Breast epithelium (tissue), 3 donors: ENCODE data around the gene PLEKHM1.
"Not testable (repeated sequence)": the region's sequence is repeated elsewhere in the genome, so short reads cannot be mapped to it uniquely, and the experiment has no call there.

Experiments
- POLR2A ChIP-seq: fragments of 450-650 bp; IDR thresholded peaks from one replicate; pipeline ENCODE4 v1.6.1; 2016; ENCODE audit warnings: antibody characterized with exemption, mild to moderate bottlenecking, moderate library complexity
- TF ChIP-seq, protein P1 (sequence below), 3 donors: fragments of 450-650 bp; IDR thresholded peaks; one replicate each; pipeline ENCODE4 v1.5.1; 2016 to 2017; ENCODE audit warnings: antibody characterized with exemption in 3 of 3, mild to moderate bottlenecking in 3 of 3, moderate library complexity in 3 of 3

DNA sequence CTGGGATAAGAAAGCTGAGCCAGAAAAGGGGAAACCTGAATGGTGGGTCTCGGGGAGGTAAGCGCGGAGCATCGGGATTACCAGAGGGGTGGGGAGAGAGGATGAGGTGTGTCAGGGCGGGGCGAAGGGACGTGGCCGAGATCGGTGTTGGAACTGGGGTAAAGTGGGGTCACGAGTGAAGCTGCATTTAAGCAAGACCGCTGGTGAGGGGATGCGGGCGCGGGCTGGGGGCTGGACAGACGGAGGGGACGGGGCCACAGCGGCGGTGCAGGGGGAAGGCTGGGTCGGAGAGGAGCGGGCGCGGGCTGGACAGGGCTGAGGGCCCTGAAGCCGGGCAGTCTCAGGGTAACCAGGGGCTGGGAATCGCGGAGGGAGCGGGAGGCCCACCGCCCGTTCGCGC lies 323 bp downstream of the PLEKHM1 start:
- TF ChIP-seq, protein P1, sequence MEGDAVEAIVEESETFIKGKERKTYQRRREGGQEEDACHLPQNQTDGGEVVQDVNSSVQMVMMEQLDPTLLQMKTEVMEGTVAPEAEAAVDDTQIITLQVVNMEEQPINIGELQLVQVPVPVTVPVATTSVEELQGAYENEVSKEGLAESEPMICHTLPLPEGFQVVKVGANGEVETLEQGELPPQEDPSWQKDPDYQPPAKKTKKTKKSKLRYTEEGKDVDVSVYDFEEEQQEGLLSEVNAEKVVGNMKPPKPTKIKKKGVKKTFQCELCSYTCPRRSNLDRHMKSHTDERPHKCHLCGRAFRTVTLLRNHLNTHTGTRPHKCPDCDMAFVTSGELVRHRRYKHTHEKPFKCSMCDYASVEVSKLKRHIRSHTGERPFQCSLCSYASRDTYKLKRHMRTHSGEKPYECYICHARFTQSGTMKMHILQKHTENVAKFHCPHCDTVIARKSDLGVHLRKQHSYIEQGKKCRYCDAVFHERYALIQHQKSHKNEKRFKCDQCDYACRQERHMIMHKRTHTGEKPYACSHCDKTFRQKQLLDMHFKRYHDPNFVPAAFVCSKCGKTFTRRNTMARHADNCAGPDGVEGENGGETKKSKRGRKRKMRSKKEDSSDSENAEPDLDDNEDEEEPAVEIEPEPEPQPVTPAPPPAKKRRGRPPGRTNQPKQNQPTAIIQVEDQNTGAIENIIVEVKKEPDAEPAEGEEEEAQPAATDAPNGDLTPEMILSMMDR (IDR thresholded peaks at IDR 0.05), result not testable (repeated sequence)
- TF ChIP-seq POLR2A, result not testable (repeated sequence)
